HEK293 (cell line): ENCODE results near the gene NFIC.

ENCODE experiments used
- CTCF ChIA-PET: fragments of 350-600 bp; formaldehyde crosslinking; extraction: SDS; loops from one replicate; lab custom pipeline; 2021; ENCODE audit warnings: antibody characterized with exemption; lab: Yijun Ruan, JAX
- POLR2A ChIA-PET: fragments of 300-600 bp; formaldehyde crosslinking; extraction: SDS; loops from one replicate; lab custom pipeline; 2020; ENCODE audit warnings: antibody characterized with exemption, inconsistent platforms; lab: Yijun Ruan, JAX
- H3K27ac ChIP-seq: fragments of 200-500 bp; sonication (Bioruptor generic); 2 replicates; pipeline ENCODE4 v1.5.1; 2014; ENCODE audit warnings: low read depth, low read length, control low read depth, inconsistent platforms; ENCODE audit errors: extremely low read depth
- H3K36me3 ChIP-seq, 2 experiments: fragments of 200-500 bp in 1 of 2; sonication (Bioruptor generic) in 1 of 2; 1 replicate in 1 of 2; 2 replicates in 1 of 2; pipeline ENCODE4 v1.5.1; 2014 to 2017; ENCODE audit warnings: inconsistent platforms in 2 of 2, low read length in 2 of 2; ENCODE audit not compliant: control insufficient read depth in 2 of 2, insufficient read depth in 1 of 2
- H3K4me1 ChIP-seq: fragments of 200-500 bp; sonication (Bioruptor generic); 2 replicates; pipeline ENCODE4 v1.5.1; 2014; ENCODE audit warnings: mild to moderate bottlenecking, low read length, inconsistent platforms; ENCODE audit not compliant: control insufficient read depth, insufficient read depth
- H3K4me3 ChIP-seq: 2 replicates; pipeline ENCODE4 v1.5.1; 2011; ENCODE audit warnings: low read depth, mild to moderate bottlenecking, control low read depth, low read length, moderate library complexity
- H3K9me3 ChIP-seq: fragments of 200-500 bp; sonication (Bioruptor generic); 2 replicates; pipeline ENCODE4 v1.5.1; 2014; ENCODE audit warnings: low read depth, low read length, inconsistent platforms; ENCODE audit not compliant: control insufficient read depth, insufficient read depth
- EGR2 ChIP-seq: fragments of 450-650 bp; formaldehyde crosslinking; IDR thresholded peaks from 2 replicates; pipeline ENCODE4 v1.5.1; 2016; ENCODE audit warnings: low read depth, missing biosample characterization, missing genetic modification characterization
- GLIS2 ChIP-seq: fragments of 450-650 bp; formaldehyde crosslinking; IDR thresholded peaks from 2 replicates; pipeline ENCODE4 v1.5.1; 2016; ENCODE audit warnings: missing biosample characterization, missing genetic modification characterization
- HIC1 ChIP-seq: fragments of 450-650 bp; formaldehyde crosslinking; IDR thresholded peaks from 2 replicates; pipeline ENCODE4 v1.5.1; 2016; ENCODE audit warnings: missing biosample characterization, missing genetic modification characterization
- OVOL3 ChIP-seq: fragments of 450-650 bp; formaldehyde crosslinking; IDR thresholded peaks from 2 replicates; pipeline ENCODE4 v1.5.1; 2016; ENCODE audit warnings: missing biosample characterization, missing genetic modification characterization
- PATZ1 ChIP-seq: fragments of 450-650 bp; formaldehyde crosslinking; IDR thresholded peaks from 2 replicates; pipeline ENCODE4 v1.5.1; 2016; ENCODE audit warnings: missing biosample characterization, missing genetic modification characterization
- PRDM1 ChIP-seq: fragments of 450-650 bp; formaldehyde crosslinking; IDR thresholded peaks from 2 replicates; pipeline ENCODE4; 2016; ENCODE audit warnings: missing biosample characterization, missing genetic modification characterization
- SCRT2 ChIP-seq: fragments of 450-650 bp; formaldehyde crosslinking; IDR thresholded peaks from 2 replicates; pipeline ENCODE4 v1.5.1; 2016; ENCODE audit warnings: missing biosample characterization, missing genetic modification characterization
- ZNF202 ChIP-seq: fragments of 450-650 bp; formaldehyde crosslinking; IDR thresholded peaks from 2 replicates; pipeline ENCODE4 v1.5.1; 2016; ENCODE audit warnings: missing biosample characterization, missing genetic modification characterization, borderline replicate concordance
- ZNF211 ChIP-seq: fragments of 450-650 bp; formaldehyde crosslinking; IDR thresholded peaks from 2 replicates; pipeline ENCODE4 v1.5.1; 2016; ENCODE audit warnings: low read depth, missing biosample characterization, missing genetic modification characterization
- ZNF24 ChIP-seq: fragments of 450-650 bp; formaldehyde crosslinking; IDR thresholded peaks from 2 replicates; pipeline ENCODE4 v1.5.1; 2016; ENCODE audit warnings: missing biosample characterization, missing genetic modification characterization
- ZNF274 ChIP-seq, 2 experiments: fragments of 200-500 bp in 1 of 2; fragments of 450-650 bp in 1 of 2; sonication (Bioruptor generic) in 1 of 2; formaldehyde crosslinking in 1 of 2; IDR thresholded peaks; 2 replicates each; pipeline versions ENCODE4 v1.5.1 to v1.6.1; 2014 to 2016; ENCODE audit warnings: borderline replicate concordance in 1 of 2, inconsistent platforms in 1 of 2, low read length in 1 of 2, missing biosample characterization in 1 of 2, missing genetic modification characterization in 1 of 2
- ZNF366 ChIP-seq: fragments of 450-650 bp; formaldehyde crosslinking; conservative IDR thresholded peaks from 2 replicates; pipeline ENCODE4 v1.5.1; 2016; ENCODE audit warnings: missing biosample characterization, missing genetic modification characterization
- ZNF398 ChIP-seq: fragments of 450-650 bp; formaldehyde crosslinking; IDR thresholded peaks from 2 replicates; pipeline ENCODE4 v1.5.1; 2017; ENCODE audit warnings: missing biosample characterization, missing genetic modification characterization
- ZNF596 ChIP-seq: fragments of 450-650 bp; IDR thresholded peaks from 2 replicates; pipeline ENCODE4 v1.5.0; 2018; ENCODE audit warnings: missing biosample characterization, mild to moderate bottlenecking, missing genetic modification characterization, moderate library complexity
- ZNF664 ChIP-seq: fragments of 450-650 bp; formaldehyde crosslinking; IDR thresholded peaks from 2 replicates; pipeline ENCODE4 v1.5.1; 2016; ENCODE audit warnings: missing biosample characterization, missing genetic modification characterization
- ZNF777 ChIP-seq: fragments of 450-650 bp; formaldehyde crosslinking; IDR thresholded peaks from 2 replicates; pipeline ENCODE4 v1.5.1; 2017; ENCODE audit warnings: missing biosample characterization, missing genetic modification characterization, borderline replicate concordance
- TF ChIP-seq, protein P1 (sequence below): fragments of 450-650 bp; formaldehyde crosslinking; IDR thresholded peaks from 2 replicates; pipeline ENCODE4 v1.5.1; 2016; ENCODE audit warnings: missing biosample characterization, missing genetic modification characterization
- TF ChIP-seq, protein P2 (sequence below): fragments of 450-650 bp; formaldehyde crosslinking; IDR thresholded peaks from 2 replicates; pipeline ENCODE4 v1.5.1; 2016; ENCODE audit warnings: missing biosample characterization, missing genetic modification characterization
- TF ChIP-seq, protein P3 (sequence below): fragments of 450-650 bp; formaldehyde crosslinking; IDR thresholded peaks from 2 replicates; pipeline ENCODE4 v1.5.1; 2016; ENCODE audit warnings: missing biosample characterization, missing genetic modification characterization

NFIC gene

GRCh38 chr19:3370214-3370720 lies 3.9 kb downstream of the NFIC start:
- ChIA-PET CTCF (interaction anchor here (0.6 to 0.7 kb wide), 2 partner anchors 20 to 64 kb away, joined by 4 to 7 read pairs; no protein-coding TSS in a partner anchor), POLR2A (no interaction called here)
- no peaks in the 10 kb centered on the region; the same call in 1 of the 2 replicates for H3K4me1 ChIP-seq
- 0 out of 2 replicates have a peak, but pooled peaks have one; percentile 2 for TF ChIP-seq GLIS2 (tag by site-specific recombination)
- TF ChIP-seq ZNF211 (tag by site-specific recombination), result no peak
- TF ChIP-seq, protein P1, sequence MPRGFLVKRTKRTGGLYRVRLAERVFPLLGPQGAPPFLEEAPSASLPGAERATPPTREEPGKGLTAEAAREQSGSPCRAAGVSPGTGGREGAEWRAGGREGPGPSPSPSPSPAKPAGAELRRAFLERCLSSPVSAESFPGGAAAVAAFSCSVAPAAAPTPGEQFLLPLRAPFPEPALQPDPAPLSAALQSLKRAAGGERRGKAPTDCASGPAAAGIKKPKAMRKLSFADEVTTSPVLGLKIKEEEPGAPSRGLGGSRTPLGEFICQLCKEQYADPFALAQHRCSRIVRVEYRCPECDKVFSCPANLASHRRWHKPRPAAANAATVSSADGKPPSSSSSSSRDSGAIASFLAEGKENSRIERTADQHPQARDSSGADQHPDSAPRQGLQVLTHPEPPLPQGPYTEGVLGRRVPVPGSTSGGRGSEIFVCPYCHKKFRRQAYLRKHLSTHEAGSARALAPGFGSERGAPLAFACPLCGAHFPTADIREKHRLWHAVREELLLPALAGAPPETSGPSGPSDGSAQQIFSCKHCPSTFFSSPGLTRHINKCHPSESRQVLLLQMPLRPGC, result no peak
- 0 out of 2 replicates have a peak, but pooled peaks have one; percentile 7 for TF ChIP-seq ZNF202 (tag by site-specific recombination)
- peak; percentile 96 for TF ChIP-seq ZNF366 (tag by site-specific recombination)
- TF ChIP-seq ZNF596 (tag by site-specific recombination), result peak; percentile 99
- 0 out of 2 replicates have a peak, but pooled peaks have one; percentile 40 for TF ChIP-seq ZNF398 (tag by site-specific recombination)
- peak; percentile 100 for TF ChIP-seq PRDM1 (tag by site-specific recombination)
- H3K9me3 ChIP-seq, result no peaks in the 10 kb centered on the region
- H3K4me3 ChIP-seq, result no peak overlapping the region
- peaks cover 0 to 3% of the 10 kb centered on the region in 2 experiments; a peak in 1 of 3 replicates for H3K36me3 ChIP-seq
- no peak overlapping the region for H3K27ac ChIP-seq

DNA sequence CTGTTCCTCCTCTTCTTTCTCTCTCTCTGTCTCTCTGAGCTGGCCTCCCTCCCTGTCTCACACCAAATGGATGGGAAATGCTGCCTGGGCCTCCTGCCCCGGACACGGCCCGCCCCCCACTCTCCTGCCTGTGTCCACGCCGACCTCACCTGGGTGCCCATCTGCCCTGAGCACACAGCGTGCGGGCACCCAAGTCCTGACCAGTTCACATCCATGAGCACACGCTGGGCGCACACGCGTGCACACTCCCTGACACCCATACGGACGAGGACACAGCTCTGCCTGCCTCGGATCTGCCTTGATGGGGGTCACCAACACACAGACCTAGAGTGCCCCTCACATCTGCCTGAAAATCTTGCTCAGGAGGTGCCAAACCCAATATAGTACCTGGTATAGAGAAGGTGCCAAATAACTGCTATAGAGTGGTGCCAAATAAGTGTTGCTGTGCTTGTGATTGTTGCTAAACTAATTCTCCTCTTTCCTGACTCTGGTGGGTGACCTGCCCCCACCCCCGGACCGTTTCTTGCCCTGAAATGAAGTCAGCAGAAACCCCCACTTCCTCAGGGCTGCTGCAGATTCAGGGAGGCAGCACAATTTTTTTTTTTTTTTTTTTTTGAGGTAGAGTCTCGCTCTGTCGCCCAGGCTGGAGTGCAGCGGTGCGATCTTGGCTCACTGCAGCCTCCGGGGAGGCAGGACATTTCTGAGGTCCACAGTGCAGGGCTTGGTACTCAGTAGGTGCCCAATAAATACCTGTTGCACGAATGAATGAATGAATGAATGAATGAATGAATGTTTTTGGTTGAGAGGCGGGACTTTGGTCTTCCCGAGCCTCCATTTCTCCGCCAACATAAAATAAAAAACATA lies 4.6 kb downstream of the NFIC start:
- H3K4me1 ChIP-seq, result no peaks in the 10 kb centered on the region; the same call in 1 of the 2 replicates
- H3K36me3 ChIP-seq, result peaks cover 0 to 3% of the 10 kb centered on the region in 2 experiments; a peak in 2 of 3 replicates
- no peak overlapping the region for H3K27ac ChIP-seq
- peak; percentile 78 for TF ChIP-seq SCRT2 (tag by site-specific recombination)
- TF ChIP-seq ZNF664, result 0 out of 2 replicates have a peak, but pooled peaks have one; percentile 28
- TF ChIP-seq ZNF777 (tag by site-specific recombination), result no peak
- TF ChIP-seq PATZ1 (tag by site-specific recombination), result 0 out of 2 replicates have a peak, but pooled peaks have one; percentile 8
- 0 out of 2 replicates have a peak, but pooled peaks have one; percentile 8 for TF ChIP-seq ZNF366 (tag by site-specific recombination)
- TF ChIP-seq, protein P2, sequence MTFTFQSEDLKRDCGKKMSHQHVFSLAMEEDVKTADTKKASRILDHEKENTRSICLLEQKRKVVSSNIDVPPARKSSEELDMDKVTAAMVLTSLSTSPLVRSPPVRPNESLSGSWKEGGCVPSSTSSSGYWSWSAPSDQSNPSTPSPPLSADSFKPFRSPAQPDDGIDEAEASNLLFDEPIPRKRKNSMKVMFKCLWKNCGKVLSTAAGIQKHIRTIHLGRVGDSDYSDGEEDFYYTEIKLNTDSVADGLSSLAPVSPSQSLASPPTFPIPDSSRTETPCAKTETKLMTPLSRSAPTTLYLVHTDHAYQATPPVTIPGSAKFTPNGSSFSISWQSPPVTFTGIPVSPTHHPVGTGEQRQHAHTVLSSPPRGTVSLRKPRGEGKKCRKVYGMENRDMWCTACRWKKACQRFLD (tag by site-specific recombination), result no peak
- no peak for TF ChIP-seq ZNF274 (IDR thresholded peaks at IDR 0.05; ENCODE audit: low read length)
- TF ChIP-seq ZNF274 (tag by site-specific recombination; IDR thresholded peaks at IDR 0.05; ENCODE audit: borderline replicate concordance), result no peak
- 0 out of 2 replicates have a peak, but pooled peaks have one; percentile 12 for TF ChIP-seq HIC1 (tag by site-specific recombination)
- TF ChIP-seq, protein P3, sequence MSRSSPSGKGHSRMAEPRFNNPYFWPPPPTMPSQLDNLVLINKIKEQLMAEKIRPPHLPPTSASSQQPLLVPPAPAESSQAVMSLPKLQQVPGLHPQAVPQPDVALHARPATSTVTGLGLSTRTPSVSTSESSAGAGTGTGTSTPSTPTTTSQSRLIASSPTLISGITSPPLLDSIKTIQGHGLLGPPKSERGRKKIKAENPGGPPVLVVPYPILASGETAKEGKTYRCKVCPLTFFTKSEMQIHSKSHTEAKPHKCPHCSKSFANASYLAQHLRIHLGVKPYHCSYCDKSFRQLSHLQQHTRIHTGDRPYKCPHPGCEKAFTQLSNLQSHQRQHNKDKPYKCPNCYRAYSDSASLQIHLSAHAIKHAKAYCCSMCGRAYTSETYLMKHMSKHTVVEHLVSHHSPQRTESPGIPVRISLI (tag by site-specific recombination), result 0 out of 2 replicates have a peak, but pooled peaks have one; percentile 15
- no peak for TF ChIP-seq OVOL3 (tag by site-specific recombination)
- TF ChIP-seq EGR2 (tag by site-specific recombination), result 0 out of 2 replicates have a peak, but pooled peaks have one; percentile 14
- peak; percentile 69; the same call in 1 of the 2 replicates for TF ChIP-seq ZNF24 (tag by site-specific recombination)
- H3K4me3 ChIP-seq, result no peak overlapping the region
- H3K9me3 ChIP-seq, result no peaks in the 10 kb centered on the region
- CTCF ChIA-PET, result interaction anchor here (0.7 kb wide), 1 partner anchor 21 kb away, joined by 7 read pairs; no protein-coding TSS in a partner anchor
- POLR2A ChIA-PET, result no interaction called here
